Measurements from ENCODE around the gene RAB4B. TPM values are rescaled to one million over a fixed set of nuclear protein-coding genes. Genes with fewer than 3 reads are reported as not detected.

Gene RAB4B
- total RNA-seq, 2 donors from 2014 or later: 14.6 to 23.6 TPM

GRCh38 chr19:40802300-40803169 is 24.5 kb downstream of the RAB4B start:
- peaks cover 29% of the 10 kb centered on the region for H3K36me3 ChIP-seq
- TF ChIP-seq CTCF (IDR thresholded peaks at IDR 0.05): no peak
- H3K27me3 ChIP-seq: no peaks in the 10 kb centered on the region
- peak overlapping the region; percentile 0 to 25 for H3K4me3 ChIP-seq
- peak; percentile 81 for DNase-seq (ENCODE audit: low spot score)
- H3K9me3 ChIP-seq: no peaks in the 10 kb centered on the region
- peaks cover 3 to 86% of the 10 kb centered on the region in 2 donors for H3K4me1 ChIP-seq
- peak overlapping the region; percentile 86 to 96 for H3K27ac ChIP-seq

- DNase-seq (ENCODE audit: low spot score): no peak
- H3K4me3 ChIP-seq: peak overlapping the region; percentile 0 to 25
- H3K36me3 ChIP-seq: peaks cover 37% of the 10 kb centered on the region
- no peak for TF ChIP-seq CTCF (IDR thresholded peaks at IDR 0.05)
- H3K4me1 ChIP-seq: peaks cover 3 to 86% of the 10 kb centered on the region in 2 donors
- peak overlapping the region; percentile 86 to 96 for H3K27ac ChIP-seq
- no peaks in the 10 kb centered on the region for H3K9me3 ChIP-seq
- H3K27me3 ChIP-seq: no peaks in the 10 kb centered on the region
These were observed 25.3 kb downstream of the RAB4B start for GRCh38 chr19:40803170-40803856.

- Histone ChIP-seq H3K4me1 (peaks cover 3 to 93% of the 10 kb centered on the region in 2 donors), H3K27me3 (no peaks in the 10 kb centered on the region), H3K36me3 (peaks cover 45% of the 10 kb centered on the region), H3K4me3 (peak overlapping the region in 1 of 2 donors; percentile 25), H3K9me3 (no peaks in the 10 kb centered on the region), H3K27ac (peak overlapping the region; percentile 86 to 96)
- no peak for DNase-seq (ENCODE audit: low spot score)
- no peak for TF ChIP-seq CTCF (IDR thresholded peaks at IDR 0.05)
These were observed 26.1 kb downstream of the RAB4B start for GRCh38 chr19:40803857-40804782.

- no peak overlapping the region for H3K4me3 ChIP-seq
- H3K27ac ChIP-seq: peak overlapping the region; percentile 86 to 96
- no peaks in the 10 kb centered on the region for H3K27me3 ChIP-seq
- peak in 1 of 2 donors; percentile 16 for TF ChIP-seq CTCF (IDR thresholded peaks at IDR 0.05)
- H3K36me3 ChIP-seq: peaks cover 52% of the 10 kb centered on the region
- H3K9me3 ChIP-seq: no peaks in the 10 kb centered on the region
- H3K4me1 ChIP-seq: peaks cover 3 to 99% of the 10 kb centered on the region in 2 donors
- no peak for DNase-seq (ENCODE audit: low spot score)
These were observed 26.8 kb downstream of the RAB4B start for GRCh38 chr19:40804783-40805242.

- Histone ChIP-seq H3K27me3 (no peaks in the 10 kb centered on the region), H3K4me3 (no peak overlapping the region), H3K36me3 (peaks cover 50% of the 10 kb centered on the region), H3K4me1 (peaks cover 3 to 99% of the 10 kb centered on the region in 2 donors), H3K27ac (peak overlapping the region; percentile 86 to 96), H3K9me3 (no peaks in the 10 kb centered on the region)
- TF ChIP-seq CTCF (IDR thresholded peaks at IDR 0.05): no peak
- no peak for DNase-seq (ENCODE audit: low spot score)
These were observed 27.3 kb downstream of the RAB4B start for GRCh38 chr19:40805258-40805868.

Measured in right atrium auricular region (tissue), 2 donors.